DND-41 (cell line): ENCODE results near the gene VASH2.

Source experiments
- CTCF ChIP-seq: IDR thresholded peaks from 2 replicates; pipeline ENCODE4 v1.5.1; 2012; ENCODE audit warnings: borderline replicate concordance, low read length, moderate library complexity, mild to moderate bottlenecking; ENCODE audit not compliant: poor library complexity, severe bottlenecking; ENCODE audit errors: extremely low read depth
- EZH2 ChIP-seq: IDR thresholded peaks from 3 replicates; pipeline ENCODE4 v1.6.1; 2012; ENCODE audit warnings: borderline replicate concordance, low read depth, mild to moderate bottlenecking, moderate library complexity, low read length, inconsistent platforms; ENCODE audit not compliant: severe bottlenecking

DNA sequence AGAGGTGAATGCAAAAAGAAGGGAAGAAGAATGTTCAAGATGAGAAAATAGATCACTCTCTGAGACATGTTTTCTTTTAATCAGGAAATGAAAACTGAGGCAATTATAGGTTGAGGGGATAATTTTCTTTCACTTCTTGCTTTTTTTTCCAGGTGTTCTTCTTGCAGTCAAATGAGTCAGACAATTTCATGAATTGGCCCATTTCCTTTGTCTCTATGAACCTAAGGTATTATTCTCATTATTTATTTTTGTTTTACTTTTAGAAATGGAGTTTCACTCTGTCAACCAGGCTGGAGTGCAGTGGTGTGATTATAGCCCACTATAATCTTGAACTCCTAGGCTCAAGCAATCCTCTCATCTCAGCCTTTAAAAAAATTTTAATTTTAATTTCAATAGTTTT, 3.5 kb upstream of the VASH2 start:
- no peak for TF ChIP-seq CTCF
- TF ChIP-seq EZH2: no peak
